ENCODE data around the gene KIAA0319L.

Gene KIAA0319L

GRCh38 chr1:35531368-35531767 lies 25.8 kb downstream of the KIAA0319L start:
- no peak overlapping the region for H3K27ac ChIP-seq
- TF ChIP-seq CTCF (conservative IDR thresholded peaks at IDR 0.05) (no peak), ZFX (IDR thresholded peaks at IDR 0.05) (no peak)

GRCh38 chr1:35530946-35531345 lies 26.3 kb downstream of the KIAA0319L start:
- no peak overlapping the region for H3K27ac ChIP-seq
- TF ChIP-seq CTCF (conservative IDR thresholded peaks at IDR 0.05) = no peak
- no peak for TF ChIP-seq ZFX (IDR thresholded peaks at IDR 0.05)

GRCh38 chr1:35530168-35530567 lies 27.0 kb downstream of the KIAA0319L start:
- H3K27ac ChIP-seq = no peak overlapping the region
- no peak for TF ChIP-seq ZFX (IDR thresholded peaks at IDR 0.05)

- no peak for TF ChIP-seq CTCF (conservative IDR thresholded peaks at IDR 0.05)
- TF ChIP-seq ZFX (IDR thresholded peaks at IDR 0.05) = no peak
- H3K27ac ChIP-seq = no peak overlapping the region
Observed at GRCh38 chr1:35524106-35524505, 33.1 kb downstream of the KIAA0319L start.

- H3K27ac ChIP-seq = no peak overlapping the region
Observed at GRCh38 chr1:35519432-35519831, 37.8 kb downstream of the KIAA0319L start.

GRCh38 chr1:35518183-35518582 lies 39.0 kb downstream of the KIAA0319L start:
- H3K27ac ChIP-seq = no peak overlapping the region
- TF ChIP-seq CTCF (conservative IDR thresholded peaks at IDR 0.05) = no peak
- no peak for TF ChIP-seq ZFX (IDR thresholded peaks at IDR 0.05)

More at GRCh38 chr1:35519432-35519831, 37.8 kb downstream of the KIAA0319L start:
- no peak for TF ChIP-seq ZFX (IDR thresholded peaks at IDR 0.05)
- TF ChIP-seq CTCF (conservative IDR thresholded peaks at IDR 0.05) = no peak

GRCh38 chr1:35511305-35511704 lies 45.9 kb downstream of the KIAA0319L start:
- TF ChIP-seq CTCF (conservative IDR thresholded peaks at IDR 0.05) = no peak
- no peak for TF ChIP-seq ZFX (IDR thresholded peaks at IDR 0.05)
- H3K27ac ChIP-seq = no peak overlapping the region

GRCh38 chr1:35509558-35509957 lies 47.6 kb downstream of the KIAA0319L start:
- TF ChIP-seq CTCF (conservative IDR thresholded peaks at IDR 0.05) (no peak), ZFX (IDR thresholded peaks at IDR 0.05) (no peak)
- H3K27ac ChIP-seq = no peak overlapping the region
